ENCODE results near the gene SCARB1.
"Not testable (repeated sequence)": the region's sequence is repeated elsewhere in the genome, so short reads cannot be mapped to it uniquely, and the experiment has no call there.

Gene SCARB1

GRCh38 chr12:124863416-124864325 is at the start of gene SCARB1:
Gene SCARB1, minus strand, starts transcription at chr12:124863864. Its CDS starts 144 bp downstream, at chr12:124863720.
- peak; percentile 72 for DNase-seq

- not testable (repeated sequence) for DNase-seq
Observed at GRCh38 chr12:124912529-124913287, 49.0 kb upstream of the SCARB1 start.

GRCh38 chr12:124911521-124911920 is 47.9 kb upstream of the SCARB1 start:
- not testable (repeated sequence) for DNase-seq

GRCh38 chr12:124910561-124911478 is 47.2 kb upstream of the SCARB1 start:
- DNase-seq: no peak

GRCh38 chr12:124909831-124910560 is 46.3 kb upstream of the SCARB1 start:
- no peak for DNase-seq

GRCh38 chr12:124906606-124907261 is 43.1 kb upstream of the SCARB1 start:
- DNase-seq: no peak

GRCh38 chr12:124904306-124905098 is 40.8 kb upstream of the SCARB1 start:
- DNase-seq: peak; percentile 37

GRCh38 chr12:124902916-124903315 is 39.3 kb upstream of the SCARB1 start:
- DNase-seq: no peak

GRCh38 chr12:124901003-124901402 is 37.3 kb upstream of the SCARB1 start:
- DNase-seq: no peak

- not testable (repeated sequence) for DNase-seq
Observed at GRCh38 chr12:124900345-124900795, 36.7 kb upstream of the SCARB1 start.

GRCh38 chr12:124898923-124899294 is 35.2 kb upstream of the SCARB1 start:
- no peak for DNase-seq

- peak; percentile 62 for DNase-seq
Observed at GRCh38 chr12:124898200-124898922, 34.7 kb upstream of the SCARB1 start.

- DNase-seq: no peak
Observed at GRCh38 chr12:124896461-124896860, 32.8 kb upstream of the SCARB1 start.

- DNase-seq: no peak
Observed at GRCh38 chr12:124893792-124894516, 30.3 kb upstream of the SCARB1 start.

- no peak for DNase-seq
Observed at GRCh38 chr12:124888260-124888659, 24.6 kb upstream of the SCARB1 start.

GRCh38 chr12:124887766-124888165 is 24.1 kb upstream of the SCARB1 start:
- DNase-seq: not testable (repeated sequence)

GRCh38 chr12:124884587-124885438 is 21.1 kb upstream of the SCARB1 start:
- DNase-seq: peak; percentile 46
